Gastrocnemius medialis (tissue), 4 donors: ENCODE results near the gene KCNQ5. TPM values are rescaled to one million over a fixed set of nuclear protein-coding genes. Genes with fewer than 3 reads are reported as not detected.

Experiments
- ATAC-seq, 2 donors: fragments of 150-250 bp; one replicate each; pipeline ENCODE4 v1.9.1; 2016
- DNase-seq, 2 donors: peaks; one replicate each; pipeline ENCODE4 v3.0.0-alpha.2; 2019
- H3K27ac ChIP-seq, 4 donors: fragments of 200-600 bp; sonication (generic); 1 replicate in 1 of 4; 2 replicates in 3 of 4; pipeline ENCODE4 v1.5.1; 2016 to 2018; ENCODE audit warnings: mild to moderate bottlenecking in 2 of 4, moderate library complexity in 1 of 4
- H3K27me3 ChIP-seq, 3 donors: fragments of 200-600 bp; sonication (generic) in 2 of 3; 1 replicate in 1 of 3; 2 replicates in 2 of 3; pipeline versions ENCODE4 v1.5.1 to v1.6.0; 2016 to 2019; ENCODE audit warnings: mild to moderate bottlenecking in 1 of 3, moderate library complexity in 1 of 3
- H3K36me3 ChIP-seq, 2 donors: fragments of 200-600 bp; sonication (generic) in 1 of 2; one replicate each; pipeline ENCODE4 v1.5.1; 2017 to 2018
- H3K4me1 ChIP-seq, 2 donors: fragments of 200-600 bp; sonication (generic) in 1 of 2; one replicate each; pipeline ENCODE4 v1.5.1; 2016 to 2017; ENCODE audit warnings: mild to moderate bottlenecking in 2 of 2
- H3K4me3 ChIP-seq, 4 donors: fragments of 200-600 bp; sonication (generic) in 3 of 4; 1 replicate in 1 of 4; 2 replicates in 3 of 4; pipeline ENCODE4 v1.5.1; 2016 to 2019; ENCODE audit warnings: mild to moderate bottlenecking in 2 of 4
- H3K9me3 ChIP-seq, 3 donors: fragments of 200-600 bp; sonication (generic) in 2 of 3; 1 replicate in 1 of 3; 2 replicates in 2 of 3; pipeline ENCODE4 v1.5.1; 2016 to 2019
- POLR2A ChIP-seq, 2 donors: fragments of 450-650 bp; IDR thresholded peaks; one replicate each; pipeline ENCODE4 v1.6.1; 2017; ENCODE audit warnings: antibody characterized with exemption in 2 of 2, mild to moderate bottlenecking in 2 of 2, moderate library complexity in 2 of 2
- in situ Hi-C, 4 donors: fragments of 200-750 bp; cut with MboI; loops; one replicate each; pipeline versions ENCODE4 v1.15.0 to v1.8.0; 2017; ENCODE audit warnings: low sequenced_read_pairs in 4 of 4
- intact Hi-C: fragments of 100-400 bp; cut with DNase I; formaldehyde crosslinking; loops from one replicate; pipeline ENCODE4 v1.15.1; 2023; ENCODE audit warnings: low total_unique reads
- total RNA-seq, 4 donors: library from RNA; depleted of rRNA; stranded (reverse); fragments of >200 nt; gene quantifications; one replicate each; pipeline versions ENCODE4 v1.1.0 to v1.2.3, GENCODE V29; 2016
- TF ChIP-seq, protein P1 (sequence below), 5 experiments: fragments of 450-650 bp in 3 of 5; fragments of 200-600 bp in 2 of 5; sonication (generic) in 2 of 5; IDR thresholded peaks in 4 of 5; conservative IDR thresholded peaks in 1 of 5; 1 replicate in 4 of 5; 2 replicates in 1 of 5; pipeline ENCODE4 v1.5.1; 2016 to 2019; ENCODE audit warnings: antibody characterized with exemption in 5 of 5, mild to moderate bottlenecking in 3 of 5, moderate library complexity in 3 of 5

Gene KCNQ5
- total RNA-seq, 4 donors from 2014 or later: 5.3 to 19.3 (median 15.1) TPM

DNA sequence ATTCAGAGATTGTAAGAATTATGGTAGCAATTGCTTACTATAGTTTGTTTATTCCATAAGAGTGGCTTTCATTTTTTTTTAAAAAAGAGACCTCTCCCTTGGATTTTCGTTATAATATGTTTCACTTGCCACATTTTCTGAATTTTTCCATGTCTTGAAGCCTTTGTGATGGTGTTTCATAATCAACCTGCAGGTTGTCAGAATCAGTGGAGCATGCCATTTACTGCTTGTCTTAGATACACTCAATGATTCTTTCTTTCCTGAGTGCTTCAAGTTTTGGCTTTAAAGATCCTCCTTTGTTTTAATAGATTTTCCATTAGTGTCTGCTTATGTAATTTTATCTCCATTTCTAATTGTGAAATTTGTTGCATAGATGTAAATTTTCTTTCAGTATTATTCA, 31.2 kb downstream of the KCNQ5 start:
- ATAC-seq: no peak
- Histone ChIP-seq H3K9me3 (no peaks in the 10 kb centered on the region), H3K4me3 (no peak overlapping the region), H3K27me3 (no peaks in the 10 kb centered on the region), H3K4me1 (peaks cover 5 to 30% of the 10 kb centered on the region in 2 donors), H3K27ac (no peak overlapping the region), H3K36me3 (no peaks in the 10 kb centered on the region)
- intact Hi-C loops (no loop called here), in situ Hi-C loops (no loop called here)
- TF ChIP-seq POLR2A (IDR thresholded peaks at IDR 0.05): no peak
- TF ChIP-seq, protein P1, sequence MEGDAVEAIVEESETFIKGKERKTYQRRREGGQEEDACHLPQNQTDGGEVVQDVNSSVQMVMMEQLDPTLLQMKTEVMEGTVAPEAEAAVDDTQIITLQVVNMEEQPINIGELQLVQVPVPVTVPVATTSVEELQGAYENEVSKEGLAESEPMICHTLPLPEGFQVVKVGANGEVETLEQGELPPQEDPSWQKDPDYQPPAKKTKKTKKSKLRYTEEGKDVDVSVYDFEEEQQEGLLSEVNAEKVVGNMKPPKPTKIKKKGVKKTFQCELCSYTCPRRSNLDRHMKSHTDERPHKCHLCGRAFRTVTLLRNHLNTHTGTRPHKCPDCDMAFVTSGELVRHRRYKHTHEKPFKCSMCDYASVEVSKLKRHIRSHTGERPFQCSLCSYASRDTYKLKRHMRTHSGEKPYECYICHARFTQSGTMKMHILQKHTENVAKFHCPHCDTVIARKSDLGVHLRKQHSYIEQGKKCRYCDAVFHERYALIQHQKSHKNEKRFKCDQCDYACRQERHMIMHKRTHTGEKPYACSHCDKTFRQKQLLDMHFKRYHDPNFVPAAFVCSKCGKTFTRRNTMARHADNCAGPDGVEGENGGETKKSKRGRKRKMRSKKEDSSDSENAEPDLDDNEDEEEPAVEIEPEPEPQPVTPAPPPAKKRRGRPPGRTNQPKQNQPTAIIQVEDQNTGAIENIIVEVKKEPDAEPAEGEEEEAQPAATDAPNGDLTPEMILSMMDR (IDR thresholded peaks at IDR 0.05 in 4 of 5, conservative IDR thresholded peaks at IDR 0.05 in 1 of 5): no peak
- DNase-seq: no peak

DNA sequence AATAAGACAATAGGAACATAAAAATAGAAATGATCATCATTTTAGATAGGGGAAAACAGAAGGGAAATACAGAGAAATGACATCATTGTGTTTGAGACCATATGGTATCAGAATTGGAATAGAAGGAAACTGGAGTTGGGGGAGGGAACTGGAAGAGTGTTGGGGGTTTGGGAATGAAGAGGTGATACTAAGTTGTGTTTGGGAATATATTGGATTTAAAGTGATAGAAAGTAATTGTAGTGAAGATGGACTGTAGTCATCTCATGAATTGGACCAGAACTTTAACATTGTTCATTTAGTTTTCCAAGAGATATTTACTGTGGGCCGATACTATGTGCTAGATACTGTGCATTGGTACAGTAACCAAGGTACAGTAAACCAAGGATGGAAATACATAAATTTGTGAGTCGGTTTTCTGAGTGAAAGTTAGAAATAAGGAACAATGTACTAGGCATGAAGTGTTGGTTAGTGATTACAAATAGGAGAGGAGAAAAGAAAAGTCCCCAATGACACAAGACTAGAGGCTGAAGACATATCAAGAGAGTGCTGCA, 32.3 kb downstream of the KCNQ5 start:
- H3K9me3 ChIP-seq: no peaks in the 10 kb centered on the region
- H3K27me3 ChIP-seq: no peaks in the 10 kb centered on the region
- no peak for DNase-seq
- no peak overlapping the region for H3K27ac ChIP-seq
- H3K36me3 ChIP-seq: no peaks in the 10 kb centered on the region
- ATAC-seq: no peak
- peaks cover 5 to 30% of the 10 kb centered on the region in 2 donors for H3K4me1 ChIP-seq
- intact Hi-C loops (no loop called here), in situ Hi-C loops (no loop called here)
- no peak overlapping the region for H3K4me3 ChIP-seq
- TF ChIP-seq POLR2A (IDR thresholded peaks at IDR 0.05): no peak
- TF ChIP-seq, protein P1 (IDR thresholded peaks at IDR 0.05 in 4 of 5, conservative IDR thresholded peaks at IDR 0.05 in 1 of 5): no peak

DNA sequence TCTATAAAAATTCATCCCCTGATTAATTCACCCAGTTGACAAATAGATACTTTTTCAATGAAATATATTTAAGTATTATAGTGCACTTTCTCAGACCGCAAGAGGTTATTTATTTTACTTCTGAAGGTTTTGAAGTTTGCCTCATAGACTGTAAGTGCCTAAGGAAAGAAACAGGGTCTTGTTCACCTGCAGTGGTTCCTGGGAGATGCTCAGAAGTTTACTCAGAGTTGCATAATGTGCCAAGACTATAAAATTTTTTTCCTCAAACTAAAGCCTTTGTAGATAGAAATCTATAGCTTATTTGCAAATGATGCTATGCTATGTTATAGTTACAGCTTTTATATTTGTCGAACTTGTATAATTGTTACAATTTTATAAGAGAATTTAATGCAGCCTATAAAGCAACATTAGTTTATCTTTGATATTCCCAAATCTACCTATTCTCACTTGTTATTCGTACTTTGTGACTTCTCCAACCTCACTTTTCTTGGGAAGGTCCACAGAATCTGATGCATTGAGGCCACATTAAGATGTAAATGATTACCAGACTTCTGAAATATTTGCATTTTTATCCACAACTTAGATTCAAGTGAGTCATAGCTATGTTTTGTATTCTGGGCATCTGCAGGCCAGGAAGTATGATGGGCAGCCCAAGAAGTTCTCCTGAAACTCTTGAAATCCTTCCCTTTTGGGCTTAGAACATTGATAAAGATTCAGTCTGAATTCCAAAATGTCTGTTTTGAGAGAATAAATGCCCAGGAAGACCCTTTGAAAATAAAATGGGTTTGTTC, 35.7 kb downstream of the KCNQ5 start:
- ATAC-seq: no peak
- in situ Hi-C loops (no loop called here), intact Hi-C loops (no loop called here)
- Histone ChIP-seq H3K27me3 (no peaks in the 10 kb centered on the region), H3K36me3 (no peaks in the 10 kb centered on the region), H3K4me1 (peaks cover 0 to 11% of the 10 kb centered on the region in 2 donors), H3K27ac (no peak overlapping the region), H3K4me3 (no peak overlapping the region), H3K9me3 (no peaks in the 10 kb centered on the region)
- DNase-seq: no peak
- TF ChIP-seq POLR2A (IDR thresholded peaks at IDR 0.05): no peak
- TF ChIP-seq, protein P1 (IDR thresholded peaks at IDR 0.05 in 4 of 5, conservative IDR thresholded peaks at IDR 0.05 in 1 of 5): no peak

DNA sequence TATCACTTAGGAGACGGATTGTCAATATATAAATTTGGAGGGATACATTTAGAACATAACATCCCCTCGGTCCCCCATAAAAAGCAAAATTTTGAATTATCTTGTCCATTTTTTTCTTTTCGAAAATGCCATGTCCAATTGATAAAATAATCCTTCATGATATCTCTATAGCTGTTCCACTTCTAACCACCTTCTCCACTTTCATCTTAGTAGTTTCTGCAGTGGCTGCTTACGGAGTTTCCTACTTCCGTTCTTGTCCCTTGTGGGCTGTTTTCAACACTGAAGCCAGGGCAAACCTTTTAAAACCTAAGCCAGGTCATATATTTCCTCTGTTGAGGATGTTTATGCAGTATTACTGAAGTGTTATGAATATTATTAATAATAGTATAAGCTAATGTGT, 37.9 kb downstream of the KCNQ5 start:
- H3K4me3 ChIP-seq: no peak overlapping the region
- TF ChIP-seq POLR2A (IDR thresholded peaks at IDR 0.05): no peak
- TF ChIP-seq, protein P1 (IDR thresholded peaks at IDR 0.05 in 4 of 5, conservative IDR thresholded peaks at IDR 0.05 in 1 of 5): no peak
- no peaks in the 10 kb centered on the region for H3K9me3 ChIP-seq
- H3K27me3 ChIP-seq: no peaks in the 10 kb centered on the region
- intact Hi-C loops (no loop called here), in situ Hi-C loops (no loop called here)
- DNase-seq (no peak), ATAC-seq (no peak)
- H3K4me1 ChIP-seq: peaks cover 0 to 7% of the 10 kb centered on the region in 2 donors
- H3K36me3 ChIP-seq: no peaks in the 10 kb centered on the region
- H3K27ac ChIP-seq: no peak overlapping the region
